Esophagus squamous epithelium (tissue), 4 donors: ENCODE measurements around the gene INO80E.

Source experiments
- CTCF ChIP-seq, 6 experiments: fragments of 450-650 bp in 4 of 6; fragments of 200-600 bp in 2 of 6; sonication (generic) in 2 of 6; IDR thresholded peaks; one replicate each; pipeline ENCODE4 v1.5.1; 2016 to 2019; ENCODE audit warnings: antibody characterized with exemption in 6 of 6, mild to moderate bottlenecking in 4 of 6, moderate library complexity in 4 of 6
- POLR2A ChIP-seq, 4 donors: fragments of 450-650 bp; IDR thresholded peaks; one replicate each; pipeline ENCODE4 v1.6.1; 2017; ENCODE audit warnings: antibody characterized with exemption in 4 of 4, mild to moderate bottlenecking in 4 of 4, moderate library complexity in 3 of 4

GRCh38 chr16:30031477-30031918 is 35.5 kb downstream of the INO80E start:
- no peak for TF ChIP-seq CTCF (IDR thresholded peaks at IDR 0.05)
- no peak for TF ChIP-seq POLR2A (IDR thresholded peaks at IDR 0.05)
